Measurements from ENCODE around the gene SAMD4B. TPM values are rescaled to one million over a fixed set of nuclear protein-coding genes. Genes with fewer than 3 reads are reported as not detected.

The SAMD4B gene
- total and polyA plus RNA-seq, 2 of the 8 experiments (the other 6 are each of a cell fraction or from before 2014, with no cell fraction given), result 137 to 158 TPM

DNA sequence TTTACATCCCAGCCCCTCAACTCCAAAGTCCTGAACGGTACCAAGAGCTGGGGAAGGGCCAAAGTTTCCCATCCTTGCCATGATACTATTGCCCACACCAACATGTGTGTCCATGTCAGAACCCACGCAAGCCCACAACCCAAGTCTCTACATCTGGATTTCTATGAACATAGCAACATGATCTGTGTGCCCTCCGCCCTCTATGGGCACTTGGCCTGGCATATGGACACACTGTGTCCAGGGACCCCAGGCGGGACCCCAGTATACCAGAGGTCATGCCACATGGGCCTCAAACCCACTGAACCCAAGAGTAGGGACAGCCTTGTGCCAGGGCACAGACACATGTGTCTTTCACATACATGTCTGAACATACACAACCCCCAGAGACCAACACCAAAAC is 23.5 kb upstream of the SAMD4B start:
- peaks cover 0 to 14% (median 1%) of the 10 kb centered on the region in 4 experiments; a peak in 2 of 8 replicates for H3K36me3 ChIP-seq (ENCODE audit: control insufficient read depth in 2 of 4, insufficient read depth in 4 of 4, low read length in 3 of 4)
- H4K8ac ChIP-seq (ENCODE audit: extremely low read depth, insufficient read depth, low read length), result no peak overlapping the region
- no peak overlapping the region for H2BK5ac ChIP-seq (ENCODE audit: low read depth, low read length)
- H3K4ac ChIP-seq (replicated peaks; ENCODE audit: insufficient read length, low read depth, low read length), result no peak overlapping the region
- H3K9ac ChIP-seq (replicated peaks in 1 of 4; ENCODE audit: extremely low read depth in 1 of 4, low read depth in 3 of 4, low read length in 3 of 4), result no peak overlapping the region
- peaks cover 7% of the 10 kb centered on the region; the same call in 1 of the 2 replicates for H3K23me2 ChIP-seq (ENCODE audit: low read depth, low read length)
- 94% methylated on average over 4 of the region's 4 CpGs; no CpG with 5 or more reads in 1 of the 2 experiments for WGBS, 2 experiments (ENCODE audit: extremely low coverage in 1 of 2, insufficient coverage in 1 of 2, insufficient read length in 1 of 2, insufficient replicate concordance in 2 of 2, low coverage in 1 of 2, low lambda C conversion rate in 2 of 2, missing lambda C conversion rate in 1 of 2)
- no peak overlapping the region for H2BK20ac ChIP-seq (ENCODE audit: low read length)
- no peaks in the 10 kb centered on the region for H3K79me1 ChIP-seq (ENCODE audit: low read depth, low read length)
- no peak overlapping the region for H3K27ac ChIP-seq (ENCODE audit: low read depth, low read length)
- H3K4me2 ChIP-seq (ENCODE audit: insufficient read depth in 1 of 2, low read depth in 2 of 2, low read length in 2 of 2), result peak overlapping the region in 1 of 2 experiments; percentile 81; a peak in 1 of 4 replicates
- H3K23ac ChIP-seq (ENCODE audit: insufficient read length), result no peak overlapping the region
- H3K4me1 ChIP-seq (replicated peaks in 1 of 4; ENCODE audit: control insufficient read depth in 3 of 4, insufficient read depth in 4 of 4, low read length in 3 of 4), result peaks cover 2 to 8% (median 3%) of the 10 kb centered on the region in 4 experiments; a peak in 5 of 7 replicates
- CTCF ChIA-PET (ENCODE audit: partially characterized antibody), result no interaction called here
- H3K18ac ChIP-seq (ENCODE audit: extremely low read depth, low read length), result no peak overlapping the region
- H3K4me3 ChIP-seq (ENCODE audit: extremely low read depth in 1 of 4, insufficient read depth in 2 of 4, low read depth in 3 of 4, low read length in 4 of 4), result no peak overlapping the region
- H2BK15ac ChIP-seq (ENCODE audit: low read length), result no peak overlapping the region
- H2BK12ac ChIP-seq (ENCODE audit: low read depth, low read length), result no peak overlapping the region
- no peak overlapping the region for H2AK5ac ChIP-seq (ENCODE audit: low read depth, low read length)
- no peak overlapping the region for H3K14ac ChIP-seq (ENCODE audit: insufficient read length)
- H3K27me3 ChIP-seq (replicated peaks in 1 of 4; ENCODE audit: control insufficient read depth in 3 of 4, extremely low read depth in 1 of 4, insufficient read depth in 3 of 4, low read length in 3 of 4), result peaks cover 0 to 14% (median 12%) of the 10 kb centered on the region in 4 experiments; a peak in 4 of 7 replicates
- FAIRE-seq (no peak), DNase-seq (ENCODE audit: low read depth in 1 of 2, low spot score in 2 of 2) (no peak)
- H3K79me2 ChIP-seq (ENCODE audit: control insufficient read depth in 1 of 2, insufficient read depth in 2 of 2, low read length in 2 of 2), result no peaks in the 10 kb centered on the region
- H3K9me3 ChIP-seq (ENCODE audit: insufficient read depth in 2 of 2, low read depth in 1 of 2, low read length in 1 of 2), result no peaks in the 10 kb centered on the region
- H2BK120ac ChIP-seq (replicated peaks; ENCODE audit: low read depth, low read length), result no peak overlapping the region
- no peak overlapping the region for H4K5ac ChIP-seq (ENCODE audit: insufficient read length, low read depth, low read length)
- H3K56ac ChIP-seq (replicated peaks; ENCODE audit: insufficient read length, low read depth, low read length), result no peak overlapping the region
- no peak overlapping the region for H2AFZ ChIP-seq (ENCODE audit: low read length)
- H4K20me1 ChIP-seq (replicated peaks in 1 of 2; ENCODE audit: control insufficient read depth in 1 of 2, insufficient read depth in 2 of 2, low read length in 2 of 2), result peaks cover 0 to 7% of the 10 kb centered on the region in 2 experiments
- POLR2A ChIA-PET (ENCODE audit: partially characterized antibody), result no interaction called here
- no peak overlapping the region for H4K91ac ChIP-seq (replicated peaks; ENCODE audit: insufficient read length, low read length)
- TF ChIP-seq, protein P1, sequence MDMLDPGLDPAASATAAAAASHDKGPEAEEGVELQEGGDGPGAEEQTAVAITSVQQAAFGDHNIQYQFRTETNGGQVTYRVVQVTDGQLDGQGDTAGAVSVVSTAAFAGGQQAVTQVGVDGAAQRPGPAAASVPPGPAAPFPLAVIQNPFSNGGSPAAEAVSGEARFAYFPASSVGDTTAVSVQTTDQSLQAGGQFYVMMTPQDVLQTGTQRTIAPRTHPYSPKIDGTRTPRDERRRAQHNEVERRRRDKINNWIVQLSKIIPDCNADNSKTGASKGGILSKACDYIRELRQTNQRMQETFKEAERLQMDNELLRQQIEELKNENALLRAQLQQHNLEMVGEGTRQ (IDR thresholded peaks at IDR 0.05; ENCODE audit: low read length), result no peak

Data from H1 (cell line).